Spleen (tissue), 11 donors: ENCODE data around the gene SLC11A1. TPM values are rescaled to one million over a fixed set of nuclear protein-coding genes. Genes with fewer than 3 reads are reported as not detected.

Source experiments
- DNase-seq: peaks from one replicate; pipeline ENCODE4 v3.0.0-alpha.2; 2020
- H3K27ac ChIP-seq, 8 donors: fragments of 200-600 bp; sonication (generic) in 7 of 8; 1 replicate in 4 of 8; 2 replicates in 4 of 8; pipeline versions ENCODE4 v1.5.0 to v1.8.0; 2016 to 2021; ENCODE audit warnings: inconsistent platforms in 4 of 8, mild to moderate bottlenecking in 4 of 8, moderate library complexity in 1 of 8
- H3K27me3 ChIP-seq, 7 donors: fragments of 200-600 bp; sonication (generic) in 6 of 7; replicated peaks in 1 of 7; 1 replicate in 4 of 7; 2 replicates in 3 of 7; pipeline versions ENCODE4 v1.5.0 to v1.8.0; 2016 to 2021; ENCODE audit warnings: inconsistent platforms in 3 of 7, mild to moderate bottlenecking in 1 of 7
- H3K36me3 ChIP-seq, 6 donors: fragments of 200-600 bp; sonication (generic) in 5 of 6; 1 replicate in 4 of 6; 2 replicates in 2 of 6; pipeline versions ENCODE4 v1.5.0 to v1.8.0; 2016 to 2021; ENCODE audit warnings: inconsistent platforms in 2 of 6
- H3K4me1 ChIP-seq, 6 donors: fragments of 200-600 bp; sonication (generic) in 5 of 6; 1 replicate in 3 of 6; 2 replicates in 3 of 6; pipeline versions ENCODE4 v1.5.0 to v1.8.0; 2016 to 2021; ENCODE audit warnings: inconsistent platforms in 3 of 6
- H3K4me3 ChIP-seq, 8 donors: fragments of 200-600 bp; sonication (generic) in 7 of 8; 1 replicate in 4 of 8; 2 replicates in 4 of 8; pipeline versions ENCODE4 v1.5.0 to v1.8.0; 2016 to 2021; ENCODE audit warnings: inconsistent platforms in 4 of 8, mild to moderate bottlenecking in 4 of 8, moderate library complexity in 2 of 8
- H3K9me3 ChIP-seq, 8 donors: fragments of 200-600 bp; sonication (generic) in 7 of 8; 1 replicate in 4 of 8; 2 replicates in 4 of 8; pipeline versions ENCODE4 v1.5.0 to v1.8.0; 2016 to 2021; ENCODE audit warnings: inconsistent platforms in 4 of 8
- POLR2A ChIP-seq, 3 donors: fragments of 450-650 bp; IDR thresholded peaks; one replicate each; pipeline ENCODE4 v1.5.1; 2017; ENCODE audit warnings: antibody characterized with exemption in 3 of 3, mild to moderate bottlenecking in 1 of 3
- POLR2AphosphoS5 ChIP-seq, 3 donors: sonication (generic); formaldehyde crosslinking; IDR thresholded peaks; one replicate each; pipeline ENCODE4 v1.5.1; 2017; ENCODE audit warnings: antibody characterized with exemption in 3 of 3
- WGBS, 5 donors: extraction: QIAGEN DNeasy Blood & Tissue Kit in 3 of 5; methylation state at CpG; one replicate each; pipeline versions ENCODE4 v1.1.5 to v1.1.7; 2013 to 2018; 5-methylcytosine and 5-hydroxymethylcytosine counted together
- intact Hi-C: fragments of 100-400 bp; cut with DNase I; formaldehyde crosslinking; loops from one replicate; pipeline ENCODE4 v1.15.0; 2023; ENCODE audit warnings: low total_unique reads
- polyA plus RNA-seq, 3 donors: library from polyadenylated mRNA; stranded (reverse); fragments of 200-250 nt; gene quantifications; one replicate each; pipeline ENCODE4 v1.2.1, GENCODE V29; 2013
- total RNA-seq, 7 donors: library from RNA; depleted of rRNA in 3 of 7; stranded (reverse); fragments of >200 nt in 3 of 7; fragmentation: NEBNext Ultra II Directional in 4 of 7; extraction: Animal tissue kit (Norgen Biotek cat#: 25700) in 4 of 7; gene quantifications; one replicate each; pipeline versions ENCODE4 v1.1.0 to v1.2.1, GENCODE V29; 2016 to 2021
- TF ChIP-seq, protein P1 (sequence below), 11 experiments: fragments of 200-600 bp in 7 of 11; fragments of 450-650 bp in 4 of 11; sonication (generic) in 4 of 11; IDR thresholded peaks in 8 of 11; conservative IDR thresholded peaks in 3 of 11; 1 replicate in 7 of 11; 2 replicates in 4 of 11; pipeline versions ENCODE4 v1.4.0 to v1.8.0; 2016 to 2021; ENCODE audit warnings: antibody characterized with exemption in 11 of 11, inconsistent platforms in 4 of 11, mild to moderate bottlenecking in 1 of 11
- donor health status: healthy with polysubstance abuse.
- donor health status: DM: no; HTN: no; CAD: no; lungs with moderate emphysema.
- donor health status: DM: no; HTN: no; CAD: no.
- donor health status: Bipolar disorder and iron deficiency.
- donor health status: healthy.
- donor health status: DM: no; HTN: no; CAD: no.
- donor health status: DM: yes; HTN: yes; CAD: no.

SLC11A1 gene
- total and polyA plus RNA-seq, 10 donors = 6.2 to 576 (median 88.0) TPM

DNA sequence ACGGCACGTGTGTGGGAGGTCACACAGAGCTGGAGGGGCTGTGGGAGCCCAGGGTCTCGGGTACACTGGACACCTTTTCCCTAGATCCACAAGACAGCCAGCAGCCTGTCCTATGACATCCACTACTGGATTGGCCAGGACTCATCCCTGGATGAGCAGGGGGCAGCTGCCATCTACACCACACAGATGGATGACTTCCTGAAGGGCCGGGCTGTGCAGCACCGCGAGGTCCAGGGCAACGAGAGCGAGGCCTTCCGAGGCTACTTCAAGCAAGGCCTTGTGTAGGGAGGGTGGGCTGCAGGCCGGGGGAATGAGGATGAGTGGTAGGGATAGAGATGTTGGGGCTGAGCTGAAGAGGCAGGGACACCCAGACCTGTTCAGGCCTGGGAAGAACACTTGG, 43.5 kb downstream of the SLC11A1 start:
- Histone ChIP-seq H3K9me3 (no peaks in the 10 kb centered on the region), H3K27ac (no peak overlapping the region), H3K4me3 (no peak overlapping the region), H3K36me3 (no peaks in the 10 kb centered on the region), H3K27me3 (no peaks in the 10 kb centered on the region), H3K4me1 (no peaks in the 10 kb centered on the region)
- intact Hi-C loops = no loop called here
- WGBS, 5 donors = 69 to 98% (median 79%) methylated on average over 7 to 10 of the region's 10 CpGs
- TF ChIP-seq, protein P1, sequence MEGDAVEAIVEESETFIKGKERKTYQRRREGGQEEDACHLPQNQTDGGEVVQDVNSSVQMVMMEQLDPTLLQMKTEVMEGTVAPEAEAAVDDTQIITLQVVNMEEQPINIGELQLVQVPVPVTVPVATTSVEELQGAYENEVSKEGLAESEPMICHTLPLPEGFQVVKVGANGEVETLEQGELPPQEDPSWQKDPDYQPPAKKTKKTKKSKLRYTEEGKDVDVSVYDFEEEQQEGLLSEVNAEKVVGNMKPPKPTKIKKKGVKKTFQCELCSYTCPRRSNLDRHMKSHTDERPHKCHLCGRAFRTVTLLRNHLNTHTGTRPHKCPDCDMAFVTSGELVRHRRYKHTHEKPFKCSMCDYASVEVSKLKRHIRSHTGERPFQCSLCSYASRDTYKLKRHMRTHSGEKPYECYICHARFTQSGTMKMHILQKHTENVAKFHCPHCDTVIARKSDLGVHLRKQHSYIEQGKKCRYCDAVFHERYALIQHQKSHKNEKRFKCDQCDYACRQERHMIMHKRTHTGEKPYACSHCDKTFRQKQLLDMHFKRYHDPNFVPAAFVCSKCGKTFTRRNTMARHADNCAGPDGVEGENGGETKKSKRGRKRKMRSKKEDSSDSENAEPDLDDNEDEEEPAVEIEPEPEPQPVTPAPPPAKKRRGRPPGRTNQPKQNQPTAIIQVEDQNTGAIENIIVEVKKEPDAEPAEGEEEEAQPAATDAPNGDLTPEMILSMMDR (IDR thresholded peaks at IDR 0.05 in 8 of 11, conservative IDR thresholded peaks at IDR 0.05 in 3 of 11) = no peak
- no peak for TF ChIP-seq POLR2A (IDR thresholded peaks at IDR 0.05)
- no peak for DNase-seq

DNA sequence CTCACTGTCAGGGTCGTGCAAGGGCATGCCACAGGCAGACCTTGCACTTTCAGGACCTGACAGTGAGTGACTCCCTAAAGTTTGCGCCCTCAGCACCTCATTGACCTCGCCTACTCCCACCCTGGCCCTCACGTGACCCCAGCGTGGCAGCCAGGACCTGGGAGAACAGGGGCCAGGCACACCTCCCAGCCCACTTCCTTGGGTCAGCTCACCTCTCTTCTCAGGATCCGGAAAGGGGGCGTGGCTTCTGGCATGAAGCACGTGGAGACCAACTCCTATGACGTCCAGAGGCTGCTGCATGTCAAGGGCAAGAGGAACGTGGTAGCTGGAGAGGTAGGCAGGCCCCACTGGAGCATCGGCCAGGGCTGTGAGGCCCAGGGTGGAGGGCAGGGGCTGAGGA, 45.7 kb downstream of the SLC11A1 start:
- TF ChIP-seq POLR2AphosphoS5 (IDR thresholded peaks at IDR 0.05) (no peak), POLR2A (IDR thresholded peaks at IDR 0.05) (no peak)
- TF ChIP-seq, protein P1 (IDR thresholded peaks at IDR 0.05 in 8 of 11, conservative IDR thresholded peaks at IDR 0.05 in 3 of 11) = no peak
- WGBS, 5 donors = 59 to 76% (median 75%) methylated on average over 11 of the region's 11 CpGs
- no peaks in the 10 kb centered on the region for H3K4me1 ChIP-seq
- intact Hi-C loops = no loop called here
- DNase-seq = peak; percentile 30
- H3K27ac ChIP-seq = no peak overlapping the region
- H3K4me3 ChIP-seq = no peak overlapping the region
- no peaks in the 10 kb centered on the region for H3K36me3 ChIP-seq
- no peaks in the 10 kb centered on the region for H3K27me3 ChIP-seq
- no peaks in the 10 kb centered on the region for H3K9me3 ChIP-seq

DNA sequence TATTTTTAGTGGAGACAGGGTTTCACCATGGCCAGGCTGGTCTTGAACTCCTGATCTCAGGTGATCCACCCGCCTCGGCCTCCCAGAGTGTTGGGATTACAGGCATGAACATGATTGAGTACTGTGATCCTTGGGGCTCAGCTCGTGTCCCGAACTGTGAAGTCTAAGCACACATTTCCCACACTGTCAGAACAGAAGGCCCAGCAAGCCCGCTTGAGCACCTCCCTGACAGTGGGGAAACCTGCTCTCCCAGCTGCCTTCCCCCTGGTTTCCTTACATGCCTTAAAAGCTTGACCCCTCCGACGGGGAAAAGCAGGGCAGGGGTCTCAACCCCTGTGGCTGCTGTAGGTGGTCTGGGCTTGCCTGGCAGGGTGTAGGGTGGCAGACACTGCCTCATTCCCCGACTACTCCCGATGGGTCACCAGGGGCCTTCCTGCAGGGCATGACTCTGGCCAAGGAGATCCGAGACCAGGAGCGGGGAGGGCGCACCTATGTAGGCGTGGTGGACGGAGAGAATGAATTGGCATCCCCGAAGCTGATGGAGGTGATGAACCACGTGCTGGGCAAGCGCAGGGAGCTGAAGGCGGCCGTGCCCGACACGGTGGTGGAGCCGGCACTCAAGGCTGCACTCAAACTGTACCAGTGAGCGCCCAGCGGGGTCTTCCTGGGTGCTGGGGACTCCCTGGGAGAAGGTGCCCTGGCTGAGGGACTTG, 46.9 kb downstream of the SLC11A1 start:
- Histone ChIP-seq H3K4me3 (no peak overlapping the region), H3K9me3 (no peaks in the 10 kb centered on the region), H3K4me1 (no peaks in the 10 kb centered on the region), H3K27me3 (no peaks in the 10 kb centered on the region), H3K36me3 (no peaks in the 10 kb centered on the region), H3K27ac (no peak overlapping the region)
- 91 to 94% (median 92%) methylated on average over 21 to 24 of the region's 24 CpGs for WGBS, 5 donors
- intact Hi-C loops = no loop called here
- DNase-seq = peak; percentile 67
- no peak for TF ChIP-seq POLR2A (IDR thresholded peaks at IDR 0.05)
- no peak for TF ChIP-seq POLR2AphosphoS5 (IDR thresholded peaks at IDR 0.05)

DNA sequence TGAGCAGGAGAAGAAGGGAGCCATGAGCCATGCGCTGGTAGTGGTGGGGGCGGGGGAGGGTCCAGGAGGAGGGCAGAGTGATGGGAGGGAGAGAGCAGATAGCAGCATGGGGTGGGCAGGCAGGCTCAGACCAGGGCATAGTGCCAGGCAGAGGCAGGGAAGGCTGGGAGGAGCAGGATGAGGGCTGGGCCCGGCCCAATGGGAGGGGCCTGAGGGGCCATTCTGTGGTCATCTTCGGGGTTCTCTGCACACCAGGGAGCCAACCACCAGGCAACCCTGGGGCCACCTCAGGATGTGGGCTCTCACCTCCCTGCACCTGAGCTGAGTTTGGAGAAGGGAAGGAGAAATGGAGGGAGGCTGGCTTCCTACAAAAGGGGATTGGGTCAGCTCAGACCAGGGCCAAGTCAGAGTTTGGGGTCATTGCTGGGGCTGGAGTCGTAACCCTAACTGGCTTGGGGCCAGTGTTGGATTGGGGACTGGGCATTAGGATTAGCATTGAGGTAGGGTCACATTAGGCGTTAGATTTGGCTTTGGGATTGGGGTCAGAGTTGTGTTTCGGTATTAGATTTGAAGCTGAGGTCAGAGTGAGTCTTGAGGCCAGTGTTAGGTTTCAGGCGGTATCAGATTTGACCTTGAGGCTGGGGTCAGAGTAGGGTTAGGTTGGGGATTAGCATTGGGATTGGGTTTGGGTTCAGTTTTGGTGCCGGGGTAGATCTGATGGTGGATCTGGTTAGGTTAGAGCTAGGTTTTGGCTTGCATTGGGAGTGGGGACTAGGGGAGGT, 48.0 kb downstream of the SLC11A1 start:
- intact Hi-C loops = no loop called here
- WGBS, 5 donors = 61 to 79% (median 69%) methylated on average over 9 of the region's 9 CpGs
- H3K36me3 ChIP-seq = no peaks in the 10 kb centered on the region
- no peak for TF ChIP-seq POLR2A (IDR thresholded peaks at IDR 0.05)
- TF ChIP-seq POLR2AphosphoS5 (IDR thresholded peaks at IDR 0.05) = no peak
- TF ChIP-seq, protein P1 (IDR thresholded peaks at IDR 0.05 in 8 of 11, conservative IDR thresholded peaks at IDR 0.05 in 3 of 11) = no peak
- H3K27ac ChIP-seq = no peak overlapping the region
- H3K9me3 ChIP-seq = no peaks in the 10 kb centered on the region
- no peaks in the 10 kb centered on the region for H3K27me3 ChIP-seq
- H3K4me1 ChIP-seq = no peaks in the 10 kb centered on the region
- H3K4me3 ChIP-seq = no peak overlapping the region
- peak; percentile 64 for DNase-seq
